Body of pancreas (tissue), 4 donors: ENCODE data around the gene CSNK1A1L.

Source experiments
- CTCF ChIP-seq, 7 experiments: fragments of 450-650 bp in 4 of 7; fragments of 200-600 bp in 3 of 7; sonication (generic) in 3 of 7; IDR thresholded peaks; one replicate each; pipeline ENCODE4 v1.5.1; 2016 to 2019; ENCODE audit warnings: antibody characterized with exemption in 7 of 7
- POLR2A ChIP-seq, 3 donors: fragments of 450-650 bp; IDR thresholded peaks; one replicate each; pipeline ENCODE4 v1.6.1; 2016; ENCODE audit warnings: antibody characterized with exemption in 3 of 3, mild to moderate bottlenecking in 2 of 3

DNA sequence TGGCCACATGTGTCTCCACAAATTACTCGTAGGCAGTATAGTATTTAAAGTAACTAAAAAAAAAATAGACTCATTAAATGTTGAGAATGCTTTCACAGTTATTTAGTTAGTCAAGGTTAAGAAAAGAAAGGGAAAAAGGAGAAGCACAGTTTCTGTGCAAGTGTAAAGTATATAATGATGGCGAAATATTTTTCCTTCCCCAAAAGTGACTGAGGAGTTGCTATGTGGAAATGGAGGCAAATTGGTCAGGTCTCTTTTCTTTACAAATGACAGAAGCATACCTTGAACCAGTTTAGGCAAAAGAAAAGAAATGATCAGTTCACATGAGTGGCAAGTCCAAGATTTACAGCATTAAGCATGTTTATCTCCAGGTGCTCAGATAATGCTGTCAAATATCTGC is 18.0 kb downstream of the CSNK1A1L start:
- TF ChIP-seq CTCF (IDR thresholded peaks at IDR 0.05), result no peak
- no peak for TF ChIP-seq POLR2A (IDR thresholded peaks at IDR 0.05)
